Neural cell (in vitro differentiated cells): ENCODE measurements around the gene CCDC88C. TPM values are rescaled to one million over a fixed set of nuclear protein-coding genes. Genes with fewer than 3 reads are reported as not detected.

Experiments used
- H2AFZ ChIP-seq: fragments of 200-600, 300-800 bp; sonication (generic), shearing (Covaris generic); 2 replicates; pipeline ENCODE4 v1.6.0; 2014; ENCODE audit warnings: low read depth, mild to moderate bottlenecking, antibody characterized with exemption, low read length, moderate library complexity
- H3F3A ChIP-seq: fragments of 200-600 bp; shearing (Covaris generic); 2 replicates; pipeline ENCODE4 v1.6.1; 2016; ENCODE audit warnings: mild to moderate bottlenecking, moderate library complexity, mixed read lengths, antibody characterized with exemption, low read length; ENCODE audit not compliant: insufficient read depth, poor library complexity, severe bottlenecking
- H3K27ac ChIP-seq: fragments of 200-600, 300-800 bp; sonication (generic), shearing (Covaris generic); 2 replicates; pipeline ENCODE4 v1.5.1; 2014; ENCODE audit warnings: mild to moderate bottlenecking, low read length, moderate library complexity
- H3K27me3 ChIP-seq: fragments of 300-800, 200-600 bp; sonication (generic), shearing (Covaris generic); 2 replicates; pipeline ENCODE4 v1.6.0; 2014; ENCODE audit warnings: mild to moderate bottlenecking, low read depth, low read length, moderate library complexity; ENCODE audit not compliant: insufficient read depth
- H3K36me3 ChIP-seq: fragments of 300-800, 200-600 bp; sonication (generic), shearing (Covaris generic); 2 replicates; pipeline ENCODE4 v1.5.1; 2014; ENCODE audit warnings: mild to moderate bottlenecking, antibody characterized with exemption, low read length, moderate library complexity; ENCODE audit not compliant: insufficient read depth
- H3K4me2 ChIP-seq: fragments of 300-800, 200-600 bp; sonication (generic), shearing (Covaris generic); 2 replicates; pipeline ENCODE4 v1.6.0; 2014; ENCODE audit warnings: mild to moderate bottlenecking, low read length
- H3K4me3 ChIP-seq: fragments of 300-800, 200-600 bp; sonication (generic), shearing (Covaris generic); 2 replicates; pipeline ENCODE4 v1.5.1; 2014; ENCODE audit warnings: mild to moderate bottlenecking, low read length, moderate library complexity
- H3K79me2 ChIP-seq: fragments of 200-600 bp; shearing (Covaris generic); replicated peaks from 2 replicates; pipeline ENCODE4 v1.6.0; 2014; ENCODE audit warnings: mild to moderate bottlenecking, low read length, moderate library complexity; ENCODE audit not compliant: insufficient read depth
- H3K9ac ChIP-seq: fragments of 300-800, 200-600 bp; sonication (generic), shearing (Covaris generic); 2 replicates; pipeline ENCODE4 v1.6.1; 2016; ENCODE audit warnings: mild to moderate bottlenecking, low read length, mixed read lengths
- H3K9me2 ChIP-seq: fragments of 200-600 bp; shearing (Covaris generic); 2 replicates; pipeline ENCODE4 v1.6.1; 2016; ENCODE audit warnings: mild to moderate bottlenecking, low read length, mixed read lengths; ENCODE audit not compliant: insufficient read depth
- H3K9me3 ChIP-seq: fragments of 200-600, 300-800 bp; sonication (generic), shearing (Covaris generic); 2 replicates; pipeline ENCODE4 v1.6.1; 2016; ENCODE audit warnings: mild to moderate bottlenecking, mixed run types, low read length, moderate library complexity, mixed read lengths
- H4K20me1 ChIP-seq: fragments of 200-600 bp; shearing (Covaris generic); 2 replicates; pipeline ENCODE4 v1.6.1; 2016; ENCODE audit warnings: mild to moderate bottlenecking, mixed run types; ENCODE audit not compliant: insufficient read depth
- CTCF ChIP-seq: fragments of 450-650 bp; IDR thresholded peaks from 2 replicates; pipeline ENCODE4 v1.5.1; 2014; ENCODE audit warnings: antibody characterized with exemption, mild to moderate bottlenecking, moderate library complexity; ENCODE audit not compliant: poor library complexity, severe bottlenecking
- EP300 ChIP-seq: fragments of 450-650 bp; conservative IDR thresholded peaks from 2 replicates; pipeline ENCODE4 v1.6.1; 2014; ENCODE audit warnings: antibody characterized with exemption, mild to moderate bottlenecking, moderate library complexity; ENCODE audit not compliant: poor library complexity, severe bottlenecking
- EZH2 ChIP-seq: fragments of 200-600, 300-800 bp; shearing (Covaris generic), sonication (generic); IDR thresholded peaks from 2 replicates; pipeline ENCODE4 v1.6.1; 2014; ENCODE audit warnings: antibody characterized with exemption, low read length, borderline replicate concordance, mild to moderate bottlenecking; ENCODE audit not compliant: insufficient read depth, poor library complexity, severe bottlenecking
- MXI1 ChIP-seq: fragments of 450-650 bp; conservative IDR thresholded peaks from 2 replicates; pipeline ENCODE4 v1.6.1; 2014; ENCODE audit warnings: antibody characterized with exemption, mild to moderate bottlenecking; ENCODE audit not compliant: poor library complexity, severe bottlenecking
- POLR2AphosphoS5 ChIP-seq: IDR thresholded peaks from 2 replicates; pipeline ENCODE4 v1.6.1; 2012
- RAD21 ChIP-seq: fragments of 450-650 bp; conservative IDR thresholded peaks from 2 replicates; pipeline ENCODE4 v1.6.1; 2014; ENCODE audit warnings: antibody characterized with exemption, mild to moderate bottlenecking, moderate library complexity
- REST ChIP-seq: IDR thresholded peaks from 2 replicates; pipeline ENCODE4 v1.6.1; 2012; ENCODE audit warnings: borderline replicate concordance
- TAF1 ChIP-seq: IDR thresholded peaks from 2 replicates; pipeline ENCODE4 v1.6.1; 2012; ENCODE audit warnings: low read depth
- polyA plus RNA-seq: library from polyadenylated mRNA; depleted of rRNA; stranded (reverse); fragments of >200 nt; gene quantifications from 2 replicates; pipeline ENCODE4 v1.2.3, GENCODE V29; 2014

CCDC88C gene
- polyA plus RNA-seq, 1 donor from 2014 or later = 20.1 TPM

GRCh38 chr14:91250912-91251311 is 166.7 kb downstream of the CCDC88C start:
- H3K79me2 ChIP-seq = no peaks in the 10 kb centered on the region
- H3K27me3 ChIP-seq = peaks cover 4% of the 10 kb centered on the region
- no peaks in the 10 kb centered on the region for H3K9me2 ChIP-seq
- TF ChIP-seq EZH2 (no peak), RAD21 (no peak), TAF1 (no peak), MXI1 (no peak), REST (no peak), EP300 (no peak)
- H3K4me2 ChIP-seq = no peak overlapping the region
- H3F3A ChIP-seq = no peaks in the 10 kb centered on the region
- H3K27ac ChIP-seq = no peak overlapping the region
- no peak overlapping the region for H3K4me3 ChIP-seq
- H3K9me3 ChIP-seq = no peaks in the 10 kb centered on the region
- no peak overlapping the region for H3K9ac ChIP-seq
- no peaks in the 10 kb centered on the region for H4K20me1 ChIP-seq
- H2AFZ ChIP-seq = no peak overlapping the region
- no peaks in the 10 kb centered on the region for H3K36me3 ChIP-seq

- Histone ChIP-seq H3K9ac (peak overlapping the region; percentile 29), H3K9me3 (no peaks in the 10 kb centered on the region), H3K27me3 (peaks cover 4% of the 10 kb centered on the region), H3K36me3 (no peaks in the 10 kb centered on the region), H3K9me2 (no peaks in the 10 kb centered on the region), H3K27ac (peak overlapping the region; percentile 57), H3K4me2 (no peak overlapping the region), H2AFZ (no peak overlapping the region), H3K79me2 (no peaks in the 10 kb centered on the region), H3K4me3 (peak overlapping the region; percentile 13), H3F3A (no peaks in the 10 kb centered on the region), H4K20me1 (no peaks in the 10 kb centered on the region)
- peak; percentile 31 for TF ChIP-seq CTCF
- no peak for TF ChIP-seq RAD21
- TF ChIP-seq REST = no peak
- no peak for TF ChIP-seq EZH2
- TF ChIP-seq TAF1 = no peak
- no peak for TF ChIP-seq POLR2AphosphoS5
- no peak for TF ChIP-seq EP300
Observed at GRCh38 chr14:91249841-91250616, 167.6 kb downstream of the CCDC88C start.
